GM19372 (cell line): ENCODE data around the gene NMRAL1.

Experiments
- ATAC-seq: cut with Tn5 transposase; IDR thresholded peaks from one replicate; pipeline ENCODE4 v1.9.1; 2021; ENCODE audit warnings: mild to moderate bottlenecking, low read depth, moderate library complexity; ENCODE audit not compliant: unreplicated experiment

The NMRAL1 gene

DNA sequence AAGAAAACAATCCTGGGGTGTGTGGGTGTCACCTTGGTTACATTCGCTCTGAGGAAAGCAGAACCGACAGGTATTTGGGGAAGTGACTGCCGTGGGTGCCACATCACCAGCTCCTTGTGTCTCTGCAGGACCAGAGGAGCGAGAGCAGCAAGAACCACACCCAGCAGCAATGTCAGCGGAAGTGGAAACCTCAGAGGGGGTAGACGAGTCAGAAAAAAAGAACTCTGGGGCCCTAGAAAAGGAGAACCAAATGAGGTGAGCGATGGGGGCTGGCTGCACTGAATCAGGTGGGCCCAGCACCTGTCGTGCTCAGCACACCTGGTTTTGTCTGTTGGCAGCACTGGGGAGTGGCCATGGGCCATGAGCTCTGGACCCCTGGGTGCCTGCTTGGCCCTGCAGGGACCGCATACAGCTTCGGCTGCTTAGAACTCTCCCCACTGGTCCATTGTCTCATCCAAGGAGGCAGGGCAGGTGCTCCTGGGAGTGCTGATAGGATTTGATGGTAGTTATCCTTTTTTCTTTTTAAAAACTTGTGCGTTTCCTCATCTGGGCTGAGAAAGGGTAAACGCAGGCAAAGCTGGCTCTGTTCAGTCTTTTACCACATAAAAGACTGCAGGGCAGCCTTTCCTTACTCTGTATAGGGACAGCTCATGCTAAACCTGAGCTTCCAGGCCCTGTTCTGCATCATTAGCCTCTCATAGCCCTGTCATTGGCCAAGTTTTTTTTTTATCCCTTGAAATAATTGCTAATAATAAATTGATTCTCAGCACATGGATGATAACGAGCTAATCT is 31.1 kb upstream of the NMRAL1 start:
- peak; percentile 80 for ATAC-seq

- no peak for ATAC-seq
Measured at GRCh38 chr16:4501071-4501478, 26.6 kb upstream of the NMRAL1 start.

- no peak for ATAC-seq
Measured at GRCh38 chr16:4500272-4500671, 25.8 kb upstream of the NMRAL1 start.

DNA sequence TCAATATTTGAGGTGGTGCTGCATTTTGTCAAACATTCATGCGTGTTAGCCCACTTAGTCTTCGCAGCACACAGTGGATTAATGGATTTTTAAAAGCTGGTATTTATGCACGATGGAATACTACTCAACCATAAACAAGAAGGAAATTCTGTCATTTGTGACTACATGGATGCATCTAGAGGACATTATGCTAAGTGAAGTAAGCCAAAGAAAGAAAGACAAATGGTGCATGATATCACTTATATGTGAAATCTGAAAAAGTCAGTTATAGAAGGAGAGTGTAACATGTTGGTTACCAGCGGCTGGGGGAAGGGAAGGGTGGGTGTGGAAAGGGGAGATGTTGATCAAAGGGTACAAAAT is 24.8 kb upstream of the NMRAL1 start:
- ATAC-seq, result no peak

GRCh38 chr16:4498546-4499195 is 24.2 kb upstream of the NMRAL1 start:
- ATAC-seq, result no peak

DNA sequence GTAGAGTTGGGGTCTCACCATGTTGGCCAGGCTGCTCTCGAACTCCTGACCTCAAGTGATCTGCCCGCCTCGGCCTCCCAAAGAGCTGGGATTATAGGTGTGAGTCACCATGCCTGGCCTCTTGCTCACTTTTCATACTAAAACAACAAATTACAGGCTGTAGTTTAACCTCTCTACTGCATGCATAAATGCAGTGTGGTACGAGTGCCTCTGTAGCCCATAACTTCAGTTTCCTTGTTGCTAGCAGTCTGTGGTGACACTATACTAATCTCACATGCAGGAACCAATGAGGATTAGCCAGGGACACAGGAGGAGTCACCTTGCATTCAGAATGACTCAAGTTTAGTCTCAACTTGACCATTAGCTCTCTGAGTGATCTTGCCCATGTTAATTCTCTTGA is 21.9 kb upstream of the NMRAL1 start:
- no peak for ATAC-seq

DNA sequence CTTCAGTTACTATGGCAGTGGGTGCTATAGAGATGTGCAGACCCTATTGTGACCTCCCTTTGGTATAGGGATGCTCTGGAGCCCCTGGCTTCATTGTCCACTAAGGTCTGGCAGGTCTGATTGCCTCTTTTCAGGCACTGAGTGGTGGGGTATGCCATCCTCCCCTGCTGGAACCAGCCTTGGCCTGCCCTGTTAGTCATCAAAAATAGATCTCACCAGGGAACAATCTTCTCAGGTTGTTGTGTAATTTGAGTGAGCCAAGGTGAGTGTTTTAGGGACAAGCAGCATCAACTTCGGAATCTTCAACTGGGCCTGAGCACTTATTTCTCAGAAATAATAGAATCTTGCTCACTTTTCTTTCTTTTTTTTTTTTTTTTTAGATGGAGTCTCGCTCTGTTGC is 21.3 kb upstream of the NMRAL1 start:
- no peak for ATAC-seq

- no peak for ATAC-seq
Measured at GRCh38 chr16:4494746-4495490, 20.5 kb upstream of the NMRAL1 start.

DNA sequence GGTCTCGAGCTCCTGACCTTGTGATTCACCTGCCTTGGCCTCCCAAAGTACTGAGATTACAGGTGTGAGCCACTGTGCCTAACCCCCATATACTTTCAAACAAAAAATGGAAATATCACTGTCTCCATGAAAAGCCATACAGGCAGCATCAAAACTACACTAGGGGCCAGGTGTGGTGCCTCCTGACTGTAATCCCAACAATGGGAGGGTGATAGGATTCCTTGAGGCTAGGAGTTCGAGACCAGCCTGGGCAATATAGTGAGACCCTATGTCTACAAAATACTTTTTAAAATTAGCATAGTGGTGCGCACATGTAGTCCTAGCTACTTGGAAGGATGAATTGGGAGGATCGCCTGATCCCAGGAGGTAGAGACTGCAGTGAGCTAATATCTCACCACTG is 17.5 kb upstream of the NMRAL1 start:
- no peak for ATAC-seq

GRCh38 chr16:4489030-4489429 is 14.6 kb upstream of the NMRAL1 start:
- ATAC-seq, result no peak

- ATAC-seq, result no peak
Measured at GRCh38 chr16:4488499-4488967, 14.1 kb upstream of the NMRAL1 start.

DNA sequence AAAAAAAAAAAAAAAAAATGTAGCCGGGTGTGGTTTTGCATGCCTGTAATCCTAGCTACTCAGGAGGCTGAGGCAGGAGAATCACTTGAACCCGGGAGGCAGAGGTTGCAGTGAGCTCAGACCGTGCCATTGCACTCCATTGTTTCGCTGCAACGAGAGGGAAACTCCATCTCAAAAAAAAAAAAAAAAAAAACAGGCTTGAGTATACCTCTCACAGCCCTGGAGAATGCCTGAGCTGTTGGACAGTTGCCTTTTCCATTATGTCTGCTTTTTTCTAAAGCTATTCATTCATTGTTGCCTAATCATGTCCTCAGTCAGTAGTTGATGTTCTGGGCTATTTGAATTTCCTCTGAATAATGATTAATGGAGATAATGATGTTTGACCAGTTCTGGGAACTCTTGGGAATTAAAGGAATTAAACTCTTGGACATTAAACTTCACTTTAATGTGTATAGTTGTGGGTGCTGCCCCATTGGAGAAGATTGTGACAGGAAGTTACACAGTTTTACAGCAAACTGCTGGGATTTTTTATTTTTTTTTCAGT is 13.6 kb upstream of the NMRAL1 start:
- ATAC-seq, result no peak

- no peak for ATAC-seq
Measured at GRCh38 chr16:4486126-4486893, 11.9 kb upstream of the NMRAL1 start.

- ATAC-seq, result no peak
Measured at GRCh38 chr16:4481963-4482362, 7.5 kb upstream of the NMRAL1 start.

DNA sequence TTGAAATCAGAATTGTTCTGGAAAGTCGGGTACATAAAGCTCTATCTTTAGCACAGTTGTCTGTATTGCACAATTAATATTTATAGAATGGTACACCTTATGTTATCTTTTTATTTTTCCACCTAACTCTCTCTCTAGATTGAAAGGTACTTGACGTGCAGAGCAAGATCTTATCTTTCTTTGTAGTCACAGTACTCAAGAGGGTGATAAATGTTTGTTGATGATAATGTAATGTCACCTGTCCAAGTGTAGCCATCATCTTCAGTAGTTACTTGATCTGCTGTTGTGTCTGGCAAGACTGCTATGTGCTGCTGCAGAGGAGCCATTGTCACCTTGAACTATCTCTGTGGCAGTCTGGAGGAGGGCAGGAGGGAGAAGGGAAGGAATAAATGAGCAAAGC is 7.1 kb upstream of the NMRAL1 start:
- no peak for ATAC-seq

DNA sequence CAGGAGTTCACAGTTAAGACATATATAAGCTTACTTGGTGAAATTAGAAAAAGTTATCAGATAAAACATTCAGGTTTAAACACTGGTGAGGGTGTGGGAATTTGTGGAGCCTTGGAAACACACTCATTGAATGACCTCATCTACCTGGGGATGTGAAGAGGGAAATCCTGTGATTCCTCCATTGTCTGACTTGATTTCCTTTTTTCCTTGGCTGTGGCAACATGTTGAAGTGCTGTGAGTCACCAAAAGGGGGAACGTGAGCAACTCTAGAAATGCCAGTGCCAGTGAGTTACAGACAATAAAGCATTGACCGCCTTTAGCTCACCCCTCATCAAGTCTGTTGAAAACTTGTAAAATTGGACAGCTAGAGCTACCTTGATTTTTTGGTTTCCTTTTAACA is 3.5 kb upstream of the NMRAL1 start:
- no peak for ATAC-seq

- ATAC-seq, result peak; percentile 91
Measured at GRCh38 chr16:4475880-4476788, 1.7 kb upstream of the NMRAL1 start, which contains the start of gene HMOX2. Gene HMOX2, plus strand, starts transcription at chr16:4476398. Its CDS starts 29,127 bp downstream, at chr16:4505525.

DNA sequence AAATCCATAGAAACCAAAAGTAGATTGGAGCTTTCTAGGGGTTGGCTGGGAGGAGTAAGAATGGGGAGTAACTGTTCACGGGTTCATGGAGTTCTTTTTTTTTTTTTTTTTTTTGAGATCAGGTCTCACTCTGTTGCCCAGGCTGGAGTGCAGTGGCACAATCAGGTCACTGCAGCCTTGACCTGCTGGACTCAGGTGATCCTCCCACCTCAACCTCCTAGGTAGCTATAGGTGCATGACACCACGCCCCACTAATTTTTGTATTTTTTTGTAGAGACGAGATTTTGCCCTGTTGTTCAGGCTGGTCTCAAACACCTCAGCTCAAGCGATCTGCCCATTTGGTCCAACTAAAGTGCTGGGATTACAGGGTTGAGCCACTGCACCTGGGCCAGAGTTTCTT is 1.5 kb downstream of the NMRAL1 start:
- no peak for ATAC-seq

DNA sequence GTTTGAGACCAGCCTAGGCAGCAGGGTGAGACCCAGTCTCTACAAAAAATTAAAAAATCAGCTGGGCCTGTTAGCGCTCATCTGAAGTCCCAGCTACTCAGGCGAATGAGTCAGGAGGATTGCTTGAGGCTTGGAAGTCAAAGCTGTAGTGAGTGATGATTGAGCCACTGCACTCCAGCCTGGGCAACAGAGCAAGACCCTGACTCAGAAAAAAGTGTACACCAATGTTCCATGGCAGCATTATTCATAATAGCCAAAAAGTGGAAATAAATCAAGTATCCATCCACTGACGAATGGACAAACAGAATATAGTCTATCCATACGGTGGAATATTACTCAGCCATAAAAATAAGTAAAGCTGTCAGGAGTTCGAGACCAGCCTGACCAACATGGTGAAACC is 2.6 kb downstream of the NMRAL1 start:
- no peak for ATAC-seq
